ENCODE measurements around the gene MTX1.

DNA sequence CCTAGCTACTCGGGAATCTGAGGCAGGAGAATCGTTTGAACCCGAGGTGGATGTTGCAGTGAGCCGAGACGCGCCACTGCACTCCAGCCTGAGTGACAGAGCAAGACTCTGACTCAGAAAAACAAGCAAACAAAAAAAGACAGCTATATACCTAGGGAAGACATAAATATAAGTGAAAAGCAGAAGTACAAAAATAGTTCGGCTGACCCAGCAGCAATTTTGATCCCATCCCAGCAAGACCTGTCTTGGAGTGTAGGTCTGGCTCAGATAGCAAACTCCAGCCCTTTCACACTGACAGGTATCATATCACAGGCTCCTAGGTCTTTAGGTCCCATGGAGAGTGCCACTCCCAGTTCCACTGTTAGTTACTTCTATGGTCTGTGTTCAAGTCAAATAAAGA is 14.6 kb downstream of the MTX1 start:
- TF ChIP-seq, protein P1, sequence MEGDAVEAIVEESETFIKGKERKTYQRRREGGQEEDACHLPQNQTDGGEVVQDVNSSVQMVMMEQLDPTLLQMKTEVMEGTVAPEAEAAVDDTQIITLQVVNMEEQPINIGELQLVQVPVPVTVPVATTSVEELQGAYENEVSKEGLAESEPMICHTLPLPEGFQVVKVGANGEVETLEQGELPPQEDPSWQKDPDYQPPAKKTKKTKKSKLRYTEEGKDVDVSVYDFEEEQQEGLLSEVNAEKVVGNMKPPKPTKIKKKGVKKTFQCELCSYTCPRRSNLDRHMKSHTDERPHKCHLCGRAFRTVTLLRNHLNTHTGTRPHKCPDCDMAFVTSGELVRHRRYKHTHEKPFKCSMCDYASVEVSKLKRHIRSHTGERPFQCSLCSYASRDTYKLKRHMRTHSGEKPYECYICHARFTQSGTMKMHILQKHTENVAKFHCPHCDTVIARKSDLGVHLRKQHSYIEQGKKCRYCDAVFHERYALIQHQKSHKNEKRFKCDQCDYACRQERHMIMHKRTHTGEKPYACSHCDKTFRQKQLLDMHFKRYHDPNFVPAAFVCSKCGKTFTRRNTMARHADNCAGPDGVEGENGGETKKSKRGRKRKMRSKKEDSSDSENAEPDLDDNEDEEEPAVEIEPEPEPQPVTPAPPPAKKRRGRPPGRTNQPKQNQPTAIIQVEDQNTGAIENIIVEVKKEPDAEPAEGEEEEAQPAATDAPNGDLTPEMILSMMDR (conservative IDR thresholded peaks at IDR 0.05; ENCODE audit: low read length): no peak
- TF ChIP-seq EZH2phosphoT487 (IDR thresholded peaks at IDR 0.05; ENCODE audit: borderline replicate concordance, low read depth, low read length): no peak

All from OCI-LY7 (cell line).